Hepatocyte (in vitro differentiated cells): ENCODE results near the gene JADE1. TPM values are rescaled to one million over a fixed set of nuclear protein-coding genes. Genes with fewer than 3 reads are reported as not detected.

Source experiments
- DNase-seq: peaks from one replicate; pipeline ENCODE4 v3.0.0-alpha.2; 2016; ENCODE audit warnings: low spot score
- H2AFZ ChIP-seq: fragments of 200-600 bp; sonication (generic); 2 replicates; pipeline ENCODE4 v1.6.0; 2016; ENCODE audit warnings: antibody characterized with exemption, mild to moderate bottlenecking
- H3K27ac ChIP-seq: fragments of 200-600 bp; sonication (generic); 2 replicates; pipeline ENCODE4 v1.5.1; 2016; ENCODE audit warnings: mild to moderate bottlenecking
- H3K27me3 ChIP-seq: fragments of 200-600 bp; sonication (generic); 2 replicates; pipeline ENCODE4 v1.6.1; 2016
- H3K36me3 ChIP-seq: fragments of 200-600 bp; sonication (generic); replicated peaks from 2 replicates; pipeline ENCODE4 v1.5.1; 2016; ENCODE audit warnings: low read depth; ENCODE audit not compliant: insufficient read depth
- H3K4me1 ChIP-seq: fragments of 200-600 bp; sonication (generic); 2 replicates; pipeline ENCODE4 v1.5.1; 2016; ENCODE audit warnings: mild to moderate bottlenecking, moderate library complexity; ENCODE audit not compliant: insufficient read depth
- H3K4me2 ChIP-seq: fragments of 200-600 bp; sonication (generic); 2 replicates; pipeline ENCODE4 v1.6.0; 2016
- H3K4me3 ChIP-seq: fragments of 200-600 bp; sonication (generic); 2 replicates; pipeline ENCODE4 v1.5.1; 2016; ENCODE audit warnings: mild to moderate bottlenecking
- H3K79me2 ChIP-seq: fragments of 200-600 bp; sonication (generic); 2 replicates; pipeline ENCODE4 v1.6.0; 2017; ENCODE audit warnings: mild to moderate bottlenecking
- H3K9me2 ChIP-seq: fragments of 200-600 bp; sonication (generic); replicated peaks from 2 replicates; pipeline ENCODE4 v1.6.0; 2017; ENCODE audit warnings: mild to moderate bottlenecking; ENCODE audit not compliant: insufficient read depth
- H3K9me3 ChIP-seq: fragments of 200-600 bp; sonication (generic); 2 replicates; pipeline ENCODE4 v1.5.1; 2016; ENCODE audit warnings: low read depth, mild to moderate bottlenecking
- H4K20me1 ChIP-seq: fragments of 200-600 bp; sonication (generic); 2 replicates; pipeline ENCODE4 v1.6.0; 2016; ENCODE audit warnings: mild to moderate bottlenecking; ENCODE audit not compliant: insufficient read depth, poor library complexity, severe bottlenecking
- EZH2 ChIP-seq: fragments of 200-600 bp; sonication (generic); IDR thresholded peaks from 2 replicates; pipeline ENCODE4 v1.6.1; 2016; ENCODE audit warnings: antibody characterized with exemption, mild to moderate bottlenecking, borderline replicate concordance
- EZH2phosphoT487 ChIP-seq: fragments of 200-600 bp; sonication (generic); IDR thresholded peaks from one replicate; pipeline ENCODE4 v1.6.1; 2018; ENCODE audit warnings: antibody characterized with exemption, mild to moderate bottlenecking, low read depth, moderate library complexity; ENCODE audit not compliant: unreplicated experiment, severe bottlenecking
- WGBS: methylation state at CpG from one replicate; pipeline ENCODE4 v1.1.6; 2016; ENCODE audit warnings: low lambda C conversion rate; ENCODE audit errors: missing lambda C conversion rate; 5-methylcytosine and 5-hydroxymethylcytosine counted together
- polyA plus RNA-seq: library from polyadenylated mRNA; unstranded; fragments of >200 nt; fragmentation: Nextera tagmentation; extraction: Ambion mirVana; gene quantifications from 2 replicates; pipeline ENCODE4 v1.2.1, GENCODE V29; 2016
- total RNA-seq: library from RNA; depleted of rRNA; stranded (reverse); fragments of >200 nt; gene quantifications from 2 replicates; pipeline ENCODE4 v1.2.3, GENCODE V29; 2014
- TF ChIP-seq, protein P1 (sequence below): fragments of 200-600 bp; sonication (generic); IDR thresholded peaks from 2 replicates; pipeline ENCODE4 v1.5.1; 2016; ENCODE audit warnings: antibody characterized with exemption, mild to moderate bottlenecking; ENCODE audit not compliant: poor library complexity

JADE1 gene
- total and polyA plus RNA-seq, 2 experiments from 2014 or later = 21.0 to 27.7 TPM

- no peak for DNase-seq
- Histone ChIP-seq H3K79me2 (no peaks in the 10 kb centered on the region), H3K27ac (no peak overlapping the region), H4K20me1 (no peaks in the 10 kb centered on the region), H3K4me3 (no peak overlapping the region), H3K4me1 (peaks cover 3% of the 10 kb centered on the region), H2AFZ (no peak overlapping the region), H3K4me2 (no peak overlapping the region), H3K9me3 (no peaks in the 10 kb centered on the region), H3K27me3 (no peaks in the 10 kb centered on the region), H3K36me3 (no peaks in the 10 kb centered on the region), H3K9me2 (no peaks in the 10 kb centered on the region)
- TF ChIP-seq, protein P1, sequence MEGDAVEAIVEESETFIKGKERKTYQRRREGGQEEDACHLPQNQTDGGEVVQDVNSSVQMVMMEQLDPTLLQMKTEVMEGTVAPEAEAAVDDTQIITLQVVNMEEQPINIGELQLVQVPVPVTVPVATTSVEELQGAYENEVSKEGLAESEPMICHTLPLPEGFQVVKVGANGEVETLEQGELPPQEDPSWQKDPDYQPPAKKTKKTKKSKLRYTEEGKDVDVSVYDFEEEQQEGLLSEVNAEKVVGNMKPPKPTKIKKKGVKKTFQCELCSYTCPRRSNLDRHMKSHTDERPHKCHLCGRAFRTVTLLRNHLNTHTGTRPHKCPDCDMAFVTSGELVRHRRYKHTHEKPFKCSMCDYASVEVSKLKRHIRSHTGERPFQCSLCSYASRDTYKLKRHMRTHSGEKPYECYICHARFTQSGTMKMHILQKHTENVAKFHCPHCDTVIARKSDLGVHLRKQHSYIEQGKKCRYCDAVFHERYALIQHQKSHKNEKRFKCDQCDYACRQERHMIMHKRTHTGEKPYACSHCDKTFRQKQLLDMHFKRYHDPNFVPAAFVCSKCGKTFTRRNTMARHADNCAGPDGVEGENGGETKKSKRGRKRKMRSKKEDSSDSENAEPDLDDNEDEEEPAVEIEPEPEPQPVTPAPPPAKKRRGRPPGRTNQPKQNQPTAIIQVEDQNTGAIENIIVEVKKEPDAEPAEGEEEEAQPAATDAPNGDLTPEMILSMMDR = no peak
- TF ChIP-seq EZH2phosphoT487 (no peak), EZH2 (no peak)
- 68% methylated on average over 9 of the region's 9 CpGs for WGBS
These were observed 6.5 kb upstream of the JADE1 start for GRCh38 chr4:128802680-128803628.

- Histone ChIP-seq H2AFZ (peak overlapping the region; percentile 42), H3K79me2 (no peaks in the 10 kb centered on the region), H3K4me3 (no peak overlapping the region), H3K36me3 (no peaks in the 10 kb centered on the region), H4K20me1 (no peaks in the 10 kb centered on the region), H3K4me2 (no peak overlapping the region), H3K4me1 (peaks cover 5% of the 10 kb centered on the region), H3K27ac (no peak overlapping the region), H3K9me2 (no peaks in the 10 kb centered on the region), H3K9me3 (no peaks in the 10 kb centered on the region), H3K27me3 (no peaks in the 10 kb centered on the region)
- DNase-seq = no peak
- 58% methylated on average over 2 of the region's 2 CpGs for WGBS
- TF ChIP-seq EZH2phosphoT487 (no peak), EZH2 (no peak)
- TF ChIP-seq, protein P1 = no peak
These were observed 5.7 kb upstream of the JADE1 start for GRCh38 chr4:128803783-128804182.

GRCh38 chr4:128810331-128810870 is 901 bp downstream of the JADE1 start:
- H3K27ac ChIP-seq = peak overlapping the region; percentile 96
- H3K9me2 ChIP-seq = no peaks in the 10 kb centered on the region
- H3K4me1 ChIP-seq = peaks cover 4% of the 10 kb centered on the region
- WGBS = 3% methylated on average over 16 of the region's 16 CpGs
- no peaks in the 10 kb centered on the region for H3K27me3 ChIP-seq
- no peaks in the 10 kb centered on the region for H3K9me3 ChIP-seq
- peak overlapping the region; percentile 43 for H2AFZ ChIP-seq
- TF ChIP-seq EZH2 = no peak
- TF ChIP-seq, protein P1 = peak; percentile 11
- peaks cover 14% of the 10 kb centered on the region for H4K20me1 ChIP-seq
- peaks cover 34% of the 10 kb centered on the region for H3K79me2 ChIP-seq
- peak overlapping the region; percentile 60 for H3K4me3 ChIP-seq
- peak overlapping the region; percentile 96 for H3K4me2 ChIP-seq
- H3K36me3 ChIP-seq = no peaks in the 10 kb centered on the region
- peak; percentile 51 for DNase-seq
